IMR-90 (cell line): ENCODE measurements around the gene GRM8. TPM values are rescaled to one million over a fixed set of nuclear protein-coding genes. Genes with fewer than 3 reads are reported as not detected.

Experiments used
- ATAC-seq: fragments of 200-7000 bp; cut with Tn5 transposase; 2 replicates; pipeline ENCODE4 v1.9.1; 2020; ENCODE audit warnings: low read depth, mild to moderate bottlenecking, moderate library complexity
- BruUV-seq: library from RNA; stranded (reverse); fragments of 400-500 nt; replicated peaks from 2 replicates; lab custom pipeline; 2021; lab: Mats Ljungman, UMichigan
- CTCF ChIA-PET: fragments of 300-600 bp; formaldehyde crosslinking; extraction: SDS; loops from one replicate; lab custom pipeline; 2021; ENCODE audit warnings: antibody characterized with exemption; lab: Yijun Ruan, JAX
- POLR2A ChIA-PET: fragments of 300-600 bp; sonication (Branson Sonifier 250); formaldehyde crosslinking; loops from one replicate; lab custom pipeline; 2022; ENCODE audit warnings: antibody characterized with exemption; ENCODE audit not compliant: unreplicated experiment; lab: Charles Lee
- DNase-seq: peaks from one replicate; pipeline ENCODE4 v3.0.0; 2013
- H2AFZ ChIP-seq: replicated peaks from 2 replicates; pipeline ENCODE3; 2013; ENCODE audit warnings: low read length, mild to moderate bottlenecking; ENCODE audit not compliant: poor library complexity
- H2AK5ac ChIP-seq: 2 replicates; pipeline ENCODE4 v1.6.1; 2013; ENCODE audit warnings: low read depth, low read length, inconsistent platforms
- H2AK9ac ChIP-seq: replicated peaks from 2 replicates; pipeline ENCODE3; 2013; ENCODE audit warnings: mild to moderate bottlenecking, low read depth, low read length, moderate library complexity; ENCODE audit not compliant: poor library complexity
- H2BK120ac ChIP-seq: 2 replicates; pipeline ENCODE4 v1.6.1; 2013; ENCODE audit warnings: low read depth, low read length, inconsistent platforms
- H2BK15ac ChIP-seq: 3 replicates; pipeline ENCODE4 v1.6.1; 2013; ENCODE audit warnings: low read depth, low read length, inconsistent platforms
- H2BK20ac ChIP-seq: 2 replicates; pipeline ENCODE4 v1.6.1; 2013; ENCODE audit warnings: low read depth, mild to moderate bottlenecking, inconsistent platforms, low read length, moderate library complexity
- H2BK5ac ChIP-seq: 2 replicates; pipeline ENCODE4 v1.6.1; 2013; ENCODE audit warnings: mild to moderate bottlenecking, low read depth, low read length, inconsistent platforms; ENCODE audit not compliant: poor library complexity, severe bottlenecking
- H3K14ac ChIP-seq: replicated peaks from 2 replicates; pipeline ENCODE4 v1.6.1; 2013; ENCODE audit warnings: low read depth, low read length, inconsistent platforms
- H3K18ac ChIP-seq: 2 replicates; pipeline ENCODE4 v1.6.1; 2013; ENCODE audit warnings: low read depth, low read length, control low read depth
- H3K23ac ChIP-seq: 2 replicates; pipeline ENCODE4 v1.6.1; 2013; ENCODE audit warnings: low read depth, low read length, inconsistent platforms
- H3K27ac ChIP-seq: 2 replicates; pipeline ENCODE4 v1.5.1; 2013; ENCODE audit warnings: mild to moderate bottlenecking, control low read depth, low read length; ENCODE audit not compliant: insufficient read depth
- H3K27me3 ChIP-seq: 2 replicates; pipeline ENCODE4 v1.6.1; 2013; ENCODE audit warnings: low read length; ENCODE audit not compliant: control insufficient read depth, insufficient read depth
- H3K36me3 ChIP-seq: 2 replicates; pipeline ENCODE4 v1.6.1; 2013; ENCODE audit warnings: low read length, mixed read lengths; ENCODE audit not compliant: control insufficient read depth, insufficient read depth
- H3K4ac ChIP-seq: 2 replicates; pipeline ENCODE4 v1.6.1; 2013; ENCODE audit warnings: low read depth, low read length, inconsistent platforms
- H3K4me1 ChIP-seq: 2 replicates; pipeline ENCODE4 v1.6.1; 2013; ENCODE audit warnings: low read length, mixed read lengths; ENCODE audit not compliant: control insufficient read depth, insufficient read depth
- H3K4me2 ChIP-seq: 2 replicates; pipeline ENCODE4 v1.6.1; 2013; ENCODE audit warnings: low read depth, mild to moderate bottlenecking, control low read depth, low read length, moderate library complexity
- H3K4me3 ChIP-seq: 2 replicates; pipeline ENCODE4 v1.5.1; 2013; ENCODE audit warnings: low read depth, mild to moderate bottlenecking, control low read depth, low read length, moderate library complexity; ENCODE audit not compliant: insufficient read depth
- H3K56ac ChIP-seq: 2 replicates; pipeline ENCODE4 v1.6.1; 2013; ENCODE audit warnings: low read length, inconsistent platforms; ENCODE audit not compliant: insufficient read depth; ENCODE audit errors: extremely low read depth
- H3K79me1 ChIP-seq, 2 experiments: 2 replicates each; pipeline ENCODE4 v1.6.1; 2013; ENCODE audit warnings: low read length in 2 of 2, inconsistent platforms in 1 of 2, low read depth in 1 of 2
- H3K9ac ChIP-seq: 2 replicates; pipeline ENCODE4 v1.6.1; 2013; ENCODE audit warnings: low read depth, low read length, control low read depth
- H3K9me1 ChIP-seq: 2 replicates; pipeline ENCODE4 v1.6.1; 2013; ENCODE audit warnings: low read length, inconsistent platforms; ENCODE audit not compliant: insufficient read depth
- H3K9me3 ChIP-seq: 2 replicates; pipeline ENCODE4 v1.6.1; 2013; ENCODE audit warnings: low read length; ENCODE audit not compliant: control insufficient read depth, insufficient read depth
- H4K20me1 ChIP-seq: 2 replicates; pipeline ENCODE4 v1.6.1; 2013; ENCODE audit warnings: low read length, inconsistent platforms; ENCODE audit not compliant: insufficient read depth
- H4K5ac ChIP-seq: 2 replicates; pipeline ENCODE4 v1.6.1; 2013; ENCODE audit warnings: mild to moderate bottlenecking, low read depth, low read length, control low read depth
- H4K8ac ChIP-seq, 2 experiments: 2 replicates each; pipeline ENCODE4 v1.6.1; 2013; ENCODE audit warnings: low read depth in 2 of 2, low read length in 2 of 2, control low read depth in 1 of 2, inconsistent platforms in 1 of 2
- H4K91ac ChIP-seq: 2 replicates; pipeline ENCODE4 v1.6.1; 2013; ENCODE audit warnings: low read depth, low read length, inconsistent platforms; ENCODE audit not compliant: insufficient read depth
- CEBPB ChIP-seq: IDR thresholded peaks from 2 replicates; pipeline ENCODE4 v1.6.1; 2012; ENCODE audit warnings: low read depth, low read length, improper control_type of control experiment
- MAFK ChIP-seq: IDR thresholded peaks from 2 replicates; pipeline ENCODE4 v1.6.1; 2012; ENCODE audit warnings: low read depth, low read length, improper control_type of control experiment
- NFE2L2 ChIP-seq: fragments of 150-350 bp; IDR thresholded peaks from 2 replicates; pipeline ENCODE4 v1.6.1; 2016; ENCODE audit warnings: low read depth, mild to moderate bottlenecking, low read length
- RCOR1 ChIP-seq: IDR thresholded peaks from 2 replicates; pipeline ENCODE4 v1.6.1; 2012; ENCODE audit warnings: mild to moderate bottlenecking, low read length, improper control_type of control experiment; ENCODE audit not compliant: insufficient replicate concordance
- RFX5 ChIP-seq: IDR thresholded peaks from 2 replicates; pipeline ENCODE4 v1.8.0; 2012; ENCODE audit warnings: low read depth, mild to moderate bottlenecking, low read length, moderate library complexity
- SMC3 ChIP-seq: fragments of 150-350 bp; IDR thresholded peaks from 2 replicates; pipeline ENCODE4 v1.6.1; 2016; ENCODE audit warnings: low read depth, mild to moderate bottlenecking, antibody characterized with exemption, low read length, moderate library complexity
- WGBS, 2 experiments: methylation state at CpG; one replicate each; pipeline versions ENCODE4 v1.1.5 to v1.1.7; 2013; ENCODE audit warnings: missing lambda C conversion rate in 2 of 2; ENCODE audit not compliant: insufficient read length in 1 of 2; ENCODE audit errors: extremely low coverage in 2 of 2; 5-methylcytosine and 5-hydroxymethylcytosine counted together
- dilution Hi-C: fragments of 300-500 bp; cut with HindIII; formaldehyde crosslinking; loops from one replicate; pipeline ENCODE4 v1.14.3; 2018; ENCODE audit warnings: low sequenced_read_pairs; ENCODE audit not compliant: unreplicated experiment
- in situ Hi-C: fragments of 300-500 bp; cut with MboI; formaldehyde crosslinking; loops from 3 replicates; pipeline ENCODE4 v1.14.3; 2019; ENCODE audit warnings: low sequenced_read_pairs, inconsistent platforms, mixed read lengths
- intact Hi-C: fragments of 100-400 bp; cut with micrococcal nuclease; formaldehyde crosslinking; loops from 2 replicates; pipeline ENCODE4 v1.10.0; 2022
- polyA plus RNA-seq, 3 experiments: library from polyadenylated mRNA; depleted of rRNA; stranded (reverse); fragments of >200 nt; gene quantifications; 2 replicates each; pipeline ENCODE4 v1.2.3, GENCODE V29; 2012; ENCODE audit warnings: low replicate concordance in 1 of 3
- total RNA-seq: library from RNA; depleted of rRNA; stranded (reverse); fragments of >200 nt; gene quantifications from 2 replicates; pipeline ENCODE4 v1.2.3, GENCODE V29; 2012

Gene GRM8
- total and polyA plus RNA-seq, 2 of the 4 experiments (the other 2 are of a cell fraction) = not detected

GRCh38 chr7:126720232-126720631 is 532.5 kb downstream of the GRM8 start:
- WGBS, 2 experiments = no CpG with 5 or more reads among the region's 2 CpGs
- no peaks in the 10 kb centered on the region for H3K9me1 ChIP-seq
- no peak overlapping the region for H2BK15ac ChIP-seq
- H3K27ac ChIP-seq = no peak overlapping the region
- DNase-seq = no peak
- H4K5ac ChIP-seq = no peak overlapping the region
- no peak overlapping the region for H2AFZ ChIP-seq
- no peaks in the 10 kb centered on the region for H3K4me1 ChIP-seq
- no peak overlapping the region for H3K23ac ChIP-seq
- dilution Hi-C loops = no loop called here
- no peak overlapping the region for H2BK20ac ChIP-seq
- no peak overlapping the region for H3K4me3 ChIP-seq
- no peak overlapping the region for H2AK5ac ChIP-seq
- no peak for ATAC-seq
- no peak overlapping the region for H3K18ac ChIP-seq
- in situ Hi-C loops = no loop called here
- no peak for TF ChIP-seq SMC3
- TF ChIP-seq RFX5 = no peak
- no peak for TF ChIP-seq RCOR1
- TF ChIP-seq CEBPB = no peak
- TF ChIP-seq NFE2L2 = no peak
- TF ChIP-seq MAFK = no peak
- POLR2A ChIA-PET = no interaction called here
- no peak overlapping the region for H4K8ac ChIP-seq
- H3K4me2 ChIP-seq = no peak overlapping the region
- no peaks in the 10 kb centered on the region for H3K36me3 ChIP-seq
- peaks cover 3% of the 10 kb centered on the region; the same call in 1 of the 2 replicates for H3K9me3 ChIP-seq
- H4K91ac ChIP-seq = no peak overlapping the region
- no peak overlapping the region for H2AK9ac ChIP-seq
- H3K27me3 ChIP-seq = no peaks in the 10 kb centered on the region
- H3K14ac ChIP-seq = no peak overlapping the region
- H3K79me1 ChIP-seq = no peaks in the 10 kb centered on the region
- BruUV-seq = no TSS peak
- H4K20me1 ChIP-seq = no peaks in the 10 kb centered on the region
- CTCF ChIA-PET = no interaction called here
- H3K4ac ChIP-seq = no peak overlapping the region
- intact Hi-C loops = no loop called here
- H2BK5ac ChIP-seq = no peak overlapping the region
- no peak overlapping the region for H3K9ac ChIP-seq
- H2BK120ac ChIP-seq = no peak overlapping the region
- H3K56ac ChIP-seq = no peak overlapping the region
